ENCODE data around the gene TTC34.

Gene TTC34

GRCh38 chr1:2635361-2636010 lies 166.0 kb downstream of the TTC34 start:
- DNase-seq (ENCODE audit: low read depth), result no peak
- TF ChIP-seq CTCF (IDR thresholded peaks at IDR 0.05; ENCODE audit: control insufficient read depth, extremely low read depth, insufficient read depth), result no peak
- no peak overlapping the region for H3K4me3 ChIP-seq (ENCODE audit: low read depth, low read length)

GRCh38 chr1:2633936-2634491 lies 167.5 kb downstream of the TTC34 start:
- no peak for DNase-seq (ENCODE audit: low read depth)
- no peak for TF ChIP-seq CTCF (IDR thresholded peaks at IDR 0.05; ENCODE audit: control insufficient read depth, extremely low read depth, insufficient read depth)
- no peak overlapping the region for H3K4me3 ChIP-seq (ENCODE audit: low read depth, low read length)

- H3K4me3 ChIP-seq (ENCODE audit: low read depth, low read length), result no peak overlapping the region
- no peak for DNase-seq (ENCODE audit: low read depth)
- TF ChIP-seq CTCF (IDR thresholded peaks at IDR 0.05; ENCODE audit: control insufficient read depth, extremely low read depth, insufficient read depth), result no peak
These were observed 168.0 kb downstream of the TTC34 start for GRCh38 chr1:2633366-2633935.

- no peak for TF ChIP-seq CTCF (IDR thresholded peaks at IDR 0.05; ENCODE audit: control insufficient read depth, extremely low read depth, insufficient read depth)
- no peak for DNase-seq (ENCODE audit: low read depth)
- H3K4me3 ChIP-seq (ENCODE audit: low read depth, low read length), result no peak within 1 kb of the TSS
These were observed 168.7 kb downstream of the TTC34 start, which contains the start of gene MMEL1 for GRCh38 chr1:2632561-2633361. Gene MMEL1, minus strand, starts transcription at chr1:2633016. Its CDS starts 3,532 bp downstream, at chr1:2629484.

GRCh38 chr1:2632051-2632430 lies 169.5 kb downstream of the TTC34 start:
- no peak for DNase-seq (ENCODE audit: low read depth)
- H3K4me3 ChIP-seq (ENCODE audit: low read depth, low read length), result no peak overlapping the region
- no peak for TF ChIP-seq CTCF (IDR thresholded peaks at IDR 0.05; ENCODE audit: control insufficient read depth, extremely low read depth, insufficient read depth)

- TF ChIP-seq CTCF (IDR thresholded peaks at IDR 0.05; ENCODE audit: control insufficient read depth, extremely low read depth, insufficient read depth), result no peak
- no peak overlapping the region for H3K4me3 ChIP-seq (ENCODE audit: low read depth, low read length)
- no peak for DNase-seq (ENCODE audit: low read depth)
These were observed 170.1 kb downstream of the TTC34 start for GRCh38 chr1:2631136-2632050.
